Suprapubic skin (tissue), 4 donors: Measurements from ENCODE around the gene PRKAG2. TPM values are rescaled to one million over a fixed set of nuclear protein-coding genes. Genes with fewer than 3 reads are reported as not detected.
A peak's percentile ranks its signal among the peaks of the same experiment; 100 is the strongest.

Experiments used
- DNase-seq, 2 donors: peaks; one replicate each; pipeline ENCODE4 v3.0.0-alpha.2; 2019; ENCODE audit warnings: low spot score in 2 of 2
- H3K27ac ChIP-seq: fragments of 200-600 bp; sonication (generic); one replicate; pipeline ENCODE4 v1.5.1; 2019
- H3K27me3 ChIP-seq: fragments of 200-600 bp; sonication (generic); one replicate; pipeline ENCODE4 v1.5.1; 2019
- H3K36me3 ChIP-seq: fragments of 200-600 bp; sonication (generic); one replicate; pipeline ENCODE4 v1.5.1; 2019
- H3K4me1 ChIP-seq: fragments of 200-600 bp; sonication (generic); one replicate; pipeline ENCODE4 v1.5.1; 2019
- H3K4me3 ChIP-seq: fragments of 200-600 bp; sonication (generic); one replicate; pipeline ENCODE4 v1.5.1; 2019; ENCODE audit warnings: mild to moderate bottlenecking
- H3K9me3 ChIP-seq: fragments of 200-600 bp; sonication (generic); one replicate; pipeline ENCODE4 v1.5.1; 2019
- CTCF ChIP-seq, 2 donors: fragments of 200-600 bp in 1 of 2; fragments of 450-650 bp in 1 of 2; sonication (generic) in 1 of 2; IDR thresholded peaks; one replicate each; pipeline ENCODE4 v1.5.1; 2016 to 2019; ENCODE audit warnings: antibody characterized with exemption in 2 of 2, mild to moderate bottlenecking in 1 of 2, moderate library complexity in 1 of 2
- EP300 ChIP-seq: sonication (generic); formaldehyde crosslinking; IDR thresholded peaks from one replicate; pipeline ENCODE4 v1.6.1; 2017; ENCODE audit warnings: antibody characterized with exemption
- POLR2A ChIP-seq, 2 donors: fragments of 450-650 bp; IDR thresholded peaks; one replicate each; pipeline ENCODE4 v1.6.1; 2017; ENCODE audit warnings: antibody characterized with exemption in 2 of 2, mild to moderate bottlenecking in 2 of 2, moderate library complexity in 2 of 2
- POLR2AphosphoS5 ChIP-seq, 3 donors: sonication (generic); formaldehyde crosslinking; IDR thresholded peaks; one replicate each; pipeline ENCODE4 v1.6.1; 2017; ENCODE audit warnings: antibody characterized with exemption in 3 of 3
- WGBS: methylation state at CpG from one replicate; pipeline ENCODE4 v1.1.5; 2018; 5-methylcytosine and 5-hydroxymethylcytosine counted together
- total RNA-seq, 4 donors: library from RNA; depleted of rRNA; stranded (reverse); fragments of >200 nt; gene quantifications; one replicate each; pipeline ENCODE4 v1.1.0, GENCODE V29; 2016

The PRKAG2 gene
- total RNA-seq, 4 donors from 2014 or later: 16.5 to 40.0 (median 17.3) TPM

- no peak overlapping the region for H3K4me3 ChIP-seq
- DNase-seq: peak in 1 of 2 donors; percentile 74
These were observed 200.2 kb downstream of the PRKAG2 start for GRCh38 chr7:151676759-151677158.

GRCh38 chr7:151675196-151675920, 201.6 kb downstream of the PRKAG2 start:
- Histone ChIP-seq H3K27ac (no peak overlapping the region), H3K4me1 (peaks cover 47% of the 10 kb centered on the region), H3K4me3 (no peak overlapping the region), H3K27me3 (no peaks in the 10 kb centered on the region), H3K36me3 (peaks cover 8% of the 10 kb centered on the region), H3K9me3 (no peaks in the 10 kb centered on the region)
- TF ChIP-seq CTCF (IDR thresholded peaks at IDR 0.05) (no peak), POLR2AphosphoS5 (IDR thresholded peaks at IDR 0.05) (no peak), EP300 (no peak), POLR2A (IDR thresholded peaks at IDR 0.05) (no peak)
- DNase-seq: peak in 1 of 2 donors; percentile 64
- 94% methylated on average over 26 of the region's 26 CpGs for WGBS

More at GRCh38 chr7:151676759-151677158, 200.2 kb downstream of the PRKAG2 start:
- peaks cover 56% of the 10 kb centered on the region for H3K4me1 ChIP-seq
- no peaks in the 10 kb centered on the region for H3K9me3 ChIP-seq
- peaks cover 8% of the 10 kb centered on the region for H3K36me3 ChIP-seq
- peak overlapping the region; percentile 15 for H3K27ac ChIP-seq
- WGBS: 50% methylated on average over 11 of the region's 11 CpGs
- no peaks in the 10 kb centered on the region for H3K27me3 ChIP-seq
- no peak for TF ChIP-seq EP300
- no peak for TF ChIP-seq POLR2A (IDR thresholded peaks at IDR 0.05)
- TF ChIP-seq POLR2AphosphoS5 (IDR thresholded peaks at IDR 0.05): no peak
- no peak for TF ChIP-seq CTCF (IDR thresholded peaks at IDR 0.05)

GRCh38 chr7:151674161-151674920, 202.6 kb downstream of the PRKAG2 start:
- H3K4me3 ChIP-seq: no peak overlapping the region
- no peak for TF ChIP-seq POLR2A (IDR thresholded peaks at IDR 0.05)
- no peak for TF ChIP-seq CTCF (IDR thresholded peaks at IDR 0.05)
- no peak for TF ChIP-seq POLR2AphosphoS5 (IDR thresholded peaks at IDR 0.05)
- no peak for TF ChIP-seq EP300
- H3K9me3 ChIP-seq: no peaks in the 10 kb centered on the region
- peaks cover 8% of the 10 kb centered on the region for H3K36me3 ChIP-seq
- no peak overlapping the region for H3K27ac ChIP-seq
- 94% methylated on average over 10 of the region's 10 CpGs for WGBS
- H3K4me1 ChIP-seq: peaks cover 37% of the 10 kb centered on the region
- no peaks in the 10 kb centered on the region for H3K27me3 ChIP-seq
- DNase-seq: peak in 1 of 2 donors; percentile 31

GRCh38 chr7:151673216-151673615, 203.7 kb downstream of the PRKAG2 start:
- Histone ChIP-seq H3K36me3 (peaks cover 12% of the 10 kb centered on the region), H3K4me1 (peaks cover 26% of the 10 kb centered on the region), H3K27ac (no peak overlapping the region), H3K27me3 (no peaks in the 10 kb centered on the region), H3K4me3 (no peak overlapping the region), H3K9me3 (no peaks in the 10 kb centered on the region)
- DNase-seq: no peak
- WGBS: 92% methylated on average over 9 of the region's 9 CpGs
- TF ChIP-seq POLR2AphosphoS5 (IDR thresholded peaks at IDR 0.05) (no peak), EP300 (no peak), CTCF (IDR thresholded peaks at IDR 0.05) (no peak), POLR2A (IDR thresholded peaks at IDR 0.05) (no peak)

- H3K27me3 ChIP-seq: no peaks in the 10 kb centered on the region
- 89% methylated on average over 9 of the region's 9 CpGs for WGBS
- H3K27ac ChIP-seq: no peak overlapping the region
- H3K36me3 ChIP-seq: peaks cover 16% of the 10 kb centered on the region
- DNase-seq: no peak
- peaks cover 21% of the 10 kb centered on the region for H3K4me1 ChIP-seq
- no peak overlapping the region for H3K4me3 ChIP-seq
- TF ChIP-seq POLR2A (IDR thresholded peaks at IDR 0.05) (no peak), EP300 (no peak), CTCF (IDR thresholded peaks at IDR 0.05) (no peak), POLR2AphosphoS5 (IDR thresholded peaks at IDR 0.05) (no peak)
- H3K9me3 ChIP-seq: no peaks in the 10 kb centered on the region
These were observed 204.2 kb downstream of the PRKAG2 start for GRCh38 chr7:151672716-151673115.
